ACHN (cell line): ENCODE measurements around the gene PRAF2.

Experiments used
- DNase-seq: peaks from one replicate; pipeline ENCODE4 v3.0.0-alpha.2; 2015
- in situ Hi-C: cut with HindIII; loops from 2 replicates; pipeline ENCODE4 v1.10.0; 2017; ENCODE audit warnings: low sequenced_read_pairs, low pct_ligation_motif_present, low pct_unique_long_range_greater_than_20kb

Gene PRAF2, protein sequence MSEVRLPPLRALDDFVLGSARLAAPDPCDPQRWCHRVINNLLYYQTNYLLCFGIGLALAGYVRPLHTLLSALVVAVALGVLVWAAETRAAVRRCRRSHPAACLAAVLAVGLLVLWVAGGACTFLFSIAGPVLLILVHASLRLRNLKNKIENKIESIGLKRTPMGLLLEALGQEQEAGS

GRCh38 chrX:49073601-49074575 is at the start of gene PRAF2:
TSS of gene PRAF2 (minus strand) at chrX:49074002. CDS start at chrX:49073987, 15 bp downstream.
- peak; percentile 83 for DNase-seq
- in situ Hi-C loops, result no loop called here

GRCh38 chrX:49122499-49122898 is 48.7 kb upstream of the PRAF2 start:
- in situ Hi-C loops, result no loop called here

DNA sequence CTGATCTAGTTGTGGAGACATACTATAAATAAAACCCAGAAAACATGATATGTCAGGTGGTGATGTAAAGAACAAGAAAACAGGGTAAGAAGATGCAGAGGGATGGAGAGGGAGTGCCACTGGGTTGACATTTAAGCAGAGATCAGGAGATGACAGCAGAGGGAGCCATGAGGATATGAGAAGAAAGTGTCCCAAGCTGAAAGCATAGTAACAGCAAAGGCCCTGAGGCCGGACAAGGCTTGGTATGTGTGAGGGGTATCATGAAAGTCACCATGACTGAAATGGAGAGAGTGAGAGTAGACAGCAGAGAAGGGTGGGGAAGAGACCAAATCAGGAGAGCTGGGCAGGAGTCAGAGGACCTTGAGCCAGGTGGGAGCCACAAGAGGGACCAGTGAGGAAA is 46.3 kb upstream of the PRAF2 start:
- DNase-seq, result no peak
- in situ Hi-C loops, result no loop called here

More at GRCh38 chrX:49122499-49122898, 48.7 kb upstream of the PRAF2 start:
- no peak for DNase-seq

- in situ Hi-C loops, result no loop called here
- no peak for DNase-seq
Observed at GRCh38 chrX:49117581-49117980, 43.8 kb upstream of the PRAF2 start.

DNA sequence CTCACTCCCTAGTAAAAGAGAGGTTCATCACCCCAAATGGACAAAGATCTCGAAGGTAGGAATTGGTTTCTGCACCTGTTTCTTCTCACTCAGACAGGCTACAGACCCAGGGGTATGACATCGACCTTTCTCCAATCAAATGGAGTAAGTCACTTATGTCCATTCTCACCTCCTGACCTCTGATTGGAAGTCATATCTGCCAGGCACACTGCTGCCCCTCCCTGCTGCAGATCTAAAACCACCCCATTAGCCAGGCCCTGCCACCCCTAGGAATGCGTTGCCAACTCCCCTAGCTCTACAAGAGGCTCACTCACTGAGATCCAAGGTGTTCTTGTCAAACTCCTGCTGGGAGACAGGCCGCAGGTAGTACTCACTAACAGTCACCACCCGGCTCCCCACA is 42.9 kb upstream of the PRAF2 start:
- in situ Hi-C loops, result no loop called here
- no peak for DNase-seq

DNA sequence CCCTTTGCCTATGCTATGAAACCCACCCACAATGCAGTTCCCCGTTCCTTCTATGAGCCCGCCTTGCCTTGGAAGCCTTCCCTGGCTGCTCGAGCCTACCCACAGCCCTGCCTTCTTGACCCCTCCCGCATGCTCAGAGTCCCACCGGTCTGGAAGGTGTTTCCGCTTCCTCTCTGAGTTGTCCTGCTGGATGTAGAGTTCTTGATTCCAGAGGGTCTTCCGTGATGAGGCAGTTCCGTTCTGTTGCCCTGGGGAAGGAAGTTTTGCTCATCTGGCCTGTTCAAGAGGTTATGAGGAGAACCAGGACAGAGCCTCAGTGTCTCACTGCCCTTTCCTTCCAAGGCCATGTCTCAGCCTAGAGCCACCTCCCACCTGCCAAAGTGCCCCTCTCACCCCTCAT is 42.3 kb upstream of the PRAF2 start:
- DNase-seq, result no peak
- in situ Hi-C loops, result no loop called here

DNA sequence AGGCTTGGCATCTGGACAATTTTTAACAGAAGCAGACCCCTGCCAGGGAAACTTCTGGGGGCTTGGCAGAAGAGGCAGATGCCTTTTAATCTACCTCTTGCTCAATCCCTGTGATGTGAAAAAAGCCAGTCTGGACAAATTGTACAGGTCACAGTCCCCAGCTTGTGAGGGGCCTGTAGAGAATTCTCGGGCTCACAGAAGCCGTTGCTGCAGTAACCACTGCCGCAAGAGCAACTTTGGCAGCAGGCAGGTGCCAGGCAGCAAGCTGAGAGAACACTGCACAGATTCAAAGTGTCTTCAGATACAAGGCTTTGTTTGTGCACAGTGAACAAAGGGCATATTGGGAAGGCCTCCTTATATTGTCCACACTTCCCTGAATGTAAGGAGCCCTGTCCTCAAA is 38.0 kb upstream of the PRAF2 start:
- DNase-seq, result no peak
- in situ Hi-C loops, result no loop called here

- DNase-seq, result no peak
- in situ Hi-C loops, result no loop called here
Observed at GRCh38 chrX:49110417-49110816, 36.6 kb upstream of the PRAF2 start.

DNA sequence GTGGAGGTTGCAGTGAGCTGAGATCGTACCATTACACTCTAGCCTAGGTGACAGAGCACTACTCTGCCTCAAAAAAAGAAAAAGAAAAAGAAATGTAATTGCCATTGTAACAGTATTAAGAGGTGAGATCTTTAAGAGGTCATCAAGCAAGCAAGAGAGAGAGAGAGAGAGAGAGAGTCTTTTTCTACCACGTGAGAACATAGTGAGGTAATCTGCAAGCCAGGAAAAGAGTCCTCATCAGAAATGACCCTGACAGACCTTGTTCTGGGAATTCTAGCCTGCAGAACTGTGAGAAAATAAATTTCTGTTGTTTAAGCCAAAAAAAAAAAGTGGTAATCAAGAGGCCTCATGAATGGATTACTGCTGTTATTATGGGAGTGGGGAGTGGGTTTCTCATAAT is 34.8 kb upstream of the PRAF2 start:
- DNase-seq, result no peak

DNA sequence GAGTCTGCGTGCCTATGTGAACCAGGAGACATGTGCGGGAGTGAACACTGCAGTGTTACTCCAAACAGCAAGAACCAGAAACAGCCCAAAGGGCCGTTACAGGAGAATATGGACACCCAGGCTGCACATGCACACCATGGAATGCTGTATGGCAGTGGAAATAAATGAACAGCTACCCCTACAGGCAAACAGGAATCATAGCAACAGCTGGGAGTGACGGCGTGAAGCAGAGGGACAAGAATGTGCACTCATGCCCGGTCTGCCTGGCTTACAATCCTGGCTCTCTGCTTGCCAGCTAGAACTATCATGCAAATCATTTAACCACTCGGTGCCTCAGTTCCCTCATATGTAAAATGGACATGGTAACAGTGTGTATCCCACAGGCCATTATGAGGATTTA is 33.1 kb upstream of the PRAF2 start:
- in situ Hi-C loops, result no loop called here
- DNase-seq, result peak; percentile 39

More for the DNA sequence above, 34.8 kb upstream of the PRAF2 start:
- in situ Hi-C loops, result no loop called here

DNA sequence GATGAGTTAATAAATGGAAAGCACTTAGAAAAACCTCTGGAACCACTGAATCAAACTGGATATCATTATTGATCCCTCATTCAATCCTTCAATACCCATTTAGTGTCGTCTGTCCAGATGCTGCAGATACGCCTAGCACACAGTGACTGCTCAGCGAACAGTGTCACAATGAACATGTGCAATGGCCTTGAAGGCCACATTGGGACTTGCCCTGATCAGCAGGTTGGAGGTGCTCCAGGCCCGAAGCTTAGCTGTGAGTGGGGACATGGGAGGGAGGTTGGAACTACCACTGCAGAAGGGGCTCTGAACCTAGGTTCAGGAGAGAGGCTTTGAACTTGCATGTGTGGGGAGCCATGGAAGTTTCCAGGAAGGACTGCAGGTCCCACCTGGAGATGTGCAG is 32.5 kb upstream of the PRAF2 start:
- DNase-seq, result no peak
- in situ Hi-C loops, result no loop called here

DNA sequence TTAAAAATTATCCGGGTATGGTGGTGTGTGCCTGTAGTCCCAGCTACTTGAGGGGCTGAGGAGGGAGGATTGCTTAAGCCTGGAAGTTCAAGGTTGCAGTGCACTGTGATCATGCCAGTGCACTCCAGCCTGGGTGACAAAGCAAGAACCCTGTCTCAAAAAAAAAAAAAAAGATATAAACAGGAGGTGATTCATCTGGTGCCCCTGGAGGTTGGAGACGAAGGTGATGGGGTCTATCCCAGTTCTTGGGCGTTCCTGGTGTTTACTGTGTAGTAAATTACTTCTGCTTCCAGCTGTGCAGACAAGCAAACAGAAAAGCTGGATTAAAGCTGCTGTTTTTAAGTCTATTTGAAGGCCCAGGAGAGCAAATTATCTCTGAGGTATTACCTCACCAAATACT is 29.8 kb upstream of the PRAF2 start:
- no peak for DNase-seq
- in situ Hi-C loops, result no loop called here

DNA sequence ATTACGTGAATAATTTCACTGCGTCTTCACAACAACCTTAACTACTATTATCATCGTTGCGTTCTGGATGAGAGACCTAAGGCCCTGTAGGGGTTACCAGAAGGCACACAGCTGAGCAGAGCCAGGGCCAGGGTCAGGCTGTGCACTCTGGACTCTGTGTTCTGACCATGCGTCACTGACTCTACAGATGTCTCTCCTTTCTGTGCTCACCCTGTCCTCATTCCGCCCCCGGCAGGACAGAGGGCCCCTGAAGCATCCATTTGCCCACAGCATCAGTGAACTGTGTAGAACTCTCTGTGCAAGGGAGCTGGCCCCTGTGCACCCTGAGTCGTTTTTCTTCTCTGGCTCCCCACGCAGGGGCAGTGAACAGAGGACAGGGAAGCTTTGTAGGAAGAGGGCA is 28.4 kb upstream of the PRAF2 start:
- no peak for DNase-seq
- in situ Hi-C loops, result no loop called here

- in situ Hi-C loops, result no loop called here
- DNase-seq, result no peak
Observed at GRCh38 chrX:49101629-49101984, 27.8 kb upstream of the PRAF2 start.

- peak; percentile 86 for DNase-seq
- in situ Hi-C loops, result no loop called here
Observed at GRCh38 chrX:49100704-49101628, 27.2 kb upstream of the PRAF2 start.

DNA sequence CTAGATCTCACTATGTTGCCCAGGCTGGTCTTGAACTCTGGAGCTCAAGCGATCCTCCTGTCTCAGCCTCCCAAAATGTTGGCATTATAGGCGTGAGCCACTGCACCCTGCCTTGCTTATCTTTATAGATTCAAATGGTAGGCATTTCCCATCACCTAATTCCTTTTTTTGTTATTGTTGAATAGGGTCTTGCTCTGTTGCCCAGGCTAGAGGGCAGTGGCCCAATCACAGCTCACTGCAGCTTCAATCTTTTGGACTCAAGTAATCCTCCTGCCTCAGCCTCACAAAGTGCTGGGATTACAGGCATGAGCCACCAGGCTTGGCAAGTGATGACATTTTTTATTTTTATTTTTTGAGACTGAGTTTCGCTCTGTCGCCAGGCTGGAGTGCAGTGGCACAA is 22.6 kb upstream of the PRAF2 start:
- in situ Hi-C loops, result no loop called here
- no peak for DNase-seq

- no peak for DNase-seq
- in situ Hi-C loops, result no loop called here
Observed at GRCh38 chrX:49089553-49089952, 15.8 kb upstream of the PRAF2 start.

DNA sequence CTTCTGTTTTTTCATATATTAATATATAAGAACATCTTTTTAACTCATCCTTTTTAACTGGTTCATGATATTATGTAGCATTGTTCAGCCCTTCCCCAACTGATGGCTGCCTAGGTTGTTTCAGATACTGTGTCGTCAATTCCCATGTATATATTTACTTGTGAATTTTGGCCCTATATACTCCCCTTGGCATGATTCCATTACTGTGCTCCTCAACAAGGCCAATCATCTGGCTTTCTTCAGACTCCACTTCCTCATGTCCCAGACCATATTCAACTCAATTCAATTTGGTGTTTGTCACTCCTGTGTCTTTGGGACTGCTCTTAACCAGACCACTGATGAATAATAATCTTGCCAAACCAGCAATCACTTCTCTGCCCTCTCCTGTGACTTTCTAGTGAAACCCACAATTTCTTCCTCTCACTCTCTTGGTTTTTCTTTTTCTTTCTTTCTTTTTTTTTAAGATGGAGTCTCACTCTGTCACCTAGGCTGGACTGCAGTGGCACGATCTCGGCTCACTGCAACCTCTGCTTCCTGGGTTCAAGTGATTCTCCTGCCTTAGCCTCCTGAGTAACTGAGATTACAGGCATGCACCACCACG is 8.6 kb upstream of the PRAF2 start:
- no peak for DNase-seq
- in situ Hi-C loops, result no loop called here
